Measurements from ENCODE around the gene OR2AE1. TPM values are rescaled to one million over a fixed set of nuclear protein-coding genes. Genes with fewer than 3 reads are reported as not detected.

Gene OR2AE1
- total and polyA plus RNA-seq, 2 of the 13 experiments (the other 11 are each of a cell fraction or from before 2014, with no cell fraction given) = not detected

DNA sequence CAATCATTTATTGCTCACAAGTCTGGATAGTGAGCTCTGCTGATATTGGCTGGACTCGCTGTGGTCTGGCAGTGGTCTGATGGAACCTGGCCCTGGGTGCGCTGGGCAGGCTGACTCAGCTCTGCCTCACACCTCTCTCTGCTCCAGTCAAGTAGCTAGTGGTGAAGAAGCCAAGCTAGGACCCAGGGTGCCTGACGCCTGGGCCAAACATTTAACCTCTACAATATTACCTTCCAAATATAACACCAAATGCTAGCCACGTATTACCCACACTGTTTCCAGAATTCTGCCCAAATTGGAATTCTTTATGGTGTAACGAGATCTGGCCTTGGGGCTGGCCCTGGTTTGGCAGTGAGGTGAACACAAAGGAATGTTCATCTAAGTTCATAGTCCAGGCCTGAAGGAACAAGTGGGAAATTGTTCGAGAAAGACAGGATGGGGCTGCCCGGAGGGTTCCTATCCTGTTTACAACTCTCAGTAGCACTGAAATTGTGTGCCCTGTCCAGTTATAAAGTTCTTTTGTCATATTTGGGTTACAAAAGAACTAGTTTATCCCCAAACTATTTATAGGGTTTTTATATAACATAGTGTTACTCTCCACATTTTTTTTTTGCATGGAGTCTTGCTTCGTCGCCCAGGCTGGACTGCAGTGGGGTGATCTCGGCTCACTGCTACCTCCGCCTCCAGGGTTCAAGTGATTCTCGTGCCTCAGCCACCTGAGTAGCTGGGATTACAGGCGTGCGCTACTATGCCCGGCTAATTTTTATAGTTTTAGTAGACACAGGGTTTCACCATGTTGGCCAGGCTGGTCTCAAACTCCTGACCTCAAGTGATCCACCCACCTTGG is 16.3 kb downstream of the OR2AE1 start (continued):
- peak; percentile 98 for TF ChIP-seq PAXIP1 (CRISPR knock-in tag; conservative IDR thresholded peaks at IDR 0.05)
- 0 out of 4 replicates have a peak, but pooled peaks of 1 of the 2 experiments have one; percentile 12 for TF ChIP-seq MAFK (conservative IDR thresholded peaks at IDR 0.05 in 1 of 2, IDR thresholded peaks at IDR 0.05 in 1 of 2; ENCODE audit: low read length in 2 of 2)
- TF ChIP-seq ZNF329 (CRISPR knock-in tag; IDR thresholded peaks at IDR 0.05; ENCODE audit: low read depth) = 0 out of 2 replicates have a peak, but pooled peaks have one; percentile 41
- TF ChIP-seq KDM6A (CRISPR knock-in tag; IDR thresholded peaks at IDR 0.05; ENCODE audit: low read depth) = peak; percentile 91
- TF ChIP-seq SNAPC5 (CRISPR knock-in tag; IDR thresholded peaks at IDR 0.05; ENCODE audit: borderline replicate concordance) = no peak
- TF ChIP-seq RXRB (CRISPR knock-in tag; IDR thresholded peaks at IDR 0.05; ENCODE audit: borderline replicate concordance) = peak; percentile 68; the same call in 1 of the 2 replicates
- no peak for TF ChIP-seq NONO (IDR thresholded peaks at IDR 0.05)
- 0 out of 2 replicates have a peak, but pooled peaks have one; percentile 36 for TF ChIP-seq NONO (CRISPR knock-in tag; conservative IDR thresholded peaks at IDR 0.05)
- 0 out of 2 replicates have a peak, but pooled peaks have one; percentile 20 for TF ChIP-seq NR2F2 (IDR thresholded peaks at IDR 0.05; ENCODE audit: borderline replicate concordance, low read depth)
- TF ChIP-seq, protein P1, sequence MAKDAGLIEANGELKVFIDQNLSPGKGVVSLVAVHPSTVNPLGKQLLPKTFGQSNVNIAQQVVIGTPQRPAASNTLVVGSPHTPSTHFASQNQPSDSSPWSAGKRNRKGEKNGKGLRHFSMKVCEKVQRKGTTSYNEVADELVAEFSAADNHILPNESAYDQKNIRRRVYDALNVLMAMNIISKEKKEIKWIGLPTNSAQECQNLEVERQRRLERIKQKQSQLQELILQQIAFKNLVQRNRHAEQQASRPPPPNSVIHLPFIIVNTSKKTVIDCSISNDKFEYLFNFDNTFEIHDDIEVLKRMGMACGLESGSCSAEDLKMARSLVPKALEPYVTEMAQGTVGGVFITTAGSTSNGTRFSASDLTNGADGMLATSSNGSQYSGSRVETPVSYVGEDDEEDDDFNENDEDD (CRISPR knock-in tag; IDR thresholded peaks at IDR 0.05; ENCODE audit: borderline replicate concordance) = peak; percentile 44; the same call in 1 of the 2 replicates
- peak; percentile 98 for TF ChIP-seq JUN (CRISPR knock-in tag; IDR thresholded peaks at IDR 0.05)
- TF ChIP-seq GATAD2A (CRISPR knock-in tag; IDR thresholded peaks at IDR 0.05) = peak; percentile 92
- no peak for TF ChIP-seq MIER3 (CRISPR knock-in tag; IDR thresholded peaks at IDR 0.05; ENCODE audit: borderline replicate concordance)
- TF ChIP-seq NCOR1 (IDR thresholded peaks at IDR 0.05; ENCODE audit: borderline replicate concordance, low read length) = peak; percentile 73; the same call in 1 of the 2 replicates
- TF ChIP-seq ZBTB7B (CRISPR knock-in tag; IDR thresholded peaks at IDR 0.05) = no peak; the same call in 1 of the 2 replicates
- no peak for TF ChIP-seq E2F5 (CRISPR knock-in tag; conservative IDR thresholded peaks at IDR 0.05)
- TF ChIP-seq ZNF883 (CRISPR knock-in tag; IDR thresholded peaks at IDR 0.05; ENCODE audit: not compliant biosample characterization) = peak; percentile 66
- 0 out of 2 replicates have a peak, but pooled peaks have one; percentile 67 for TF ChIP-seq SNAPC2 (CRISPR knock-in tag; IDR thresholded peaks at IDR 0.05)
- no peak for TF ChIP-seq SOX13 (IDR thresholded peaks at IDR 0.05)
- TF ChIP-seq SOX13 (CRISPR knock-in tag; conservative IDR thresholded peaks at IDR 0.05 in 1 of 2, IDR thresholded peaks at IDR 0.05 in 1 of 2) = peak in 1 of 2 experiments; percentile 82; a peak in 2 of 4 replicates
- TF ChIP-seq PPARG (CRISPR knock-in tag; conservative IDR thresholded peaks at IDR 0.05) = peak; percentile 63; the same call in 1 of the 2 replicates
- TF ChIP-seq FOXK2 (IDR thresholded peaks at IDR 0.05) = peak; percentile 82
- TF ChIP-seq ZNF430 (CRISPR knock-in tag; IDR thresholded peaks at IDR 0.05) = peak; percentile 45; the same call in 1 of the 2 replicates
- TF ChIP-seq ZNF816 (CRISPR knock-in tag; IDR thresholded peaks at IDR 0.05; ENCODE audit: borderline replicate concordance) = 0 out of 2 replicates have a peak, but pooled peaks have one; percentile 64
